ENCODE data around the gene SYT9.

The SYT9 gene

GRCh38 chr11:7435176-7435575 is 183.5 kb downstream of the SYT9 start:
- no peak for DNase-seq

- no peak for DNase-seq
These were observed 184.4 kb downstream of the SYT9 start for GRCh38 chr11:7436146-7436545.

- no peak for DNase-seq
These were observed 185.0 kb downstream of the SYT9 start for GRCh38 chr11:7436657-7437056.

GRCh38 chr11:7437696-7438095 is 186.0 kb downstream of the SYT9 start:
- no peak for DNase-seq

- DNase-seq: no peak
These were observed 188.1 kb downstream of the SYT9 start for GRCh38 chr11:7439746-7440320.

GRCh38 chr11:7442588-7443215 is 191.0 kb downstream of the SYT9 start:
- DNase-seq: no peak

GRCh38 chr11:7444091-7444981 is 192.6 kb downstream of the SYT9 start:
- DNase-seq: no peak

GRCh38 chr11:7445564-7445963 is 193.9 kb downstream of the SYT9 start:
- DNase-seq: no peak

- DNase-seq: no peak
These were observed 196.5 kb downstream of the SYT9 start for GRCh38 chr11:7448201-7448600.

GRCh38 chr11:7449211-7449840 is 197.6 kb downstream of the SYT9 start:
- no peak for DNase-seq

- DNase-seq: no peak
These were observed 198.1 kb downstream of the SYT9 start for GRCh38 chr11:7449841-7450214.

- no peak for DNase-seq
These were observed 199.1 kb downstream of the SYT9 start for GRCh38 chr11:7450836-7451235.

GRCh38 chr11:7451520-7451919 is 199.8 kb downstream of the SYT9 start:
- DNase-seq: no peak

- no peak for DNase-seq
These were observed 200.3 kb downstream of the SYT9 start for GRCh38 chr11:7451952-7452494.

- DNase-seq: no peak
These were observed 203.2 kb downstream of the SYT9 start for GRCh38 chr11:7454854-7455253.

GRCh38 chr11:7457211-7457610 is 205.5 kb downstream of the SYT9 start:
- no peak for DNase-seq

GRCh38 chr11:7462706-7463105 is 211.0 kb downstream of the SYT9 start:
- no peak for DNase-seq

GRCh38 chr11:7467652-7468051 is 215.9 kb downstream of the SYT9 start:
- no peak for DNase-seq

- DNase-seq: no peak
These were observed 217.7 kb downstream of the SYT9 start for GRCh38 chr11:7469351-7469865.

- DNase-seq: no peak
These were observed 219.4 kb downstream of the SYT9 start for GRCh38 chr11:7471071-7471470.

GRCh38 chr11:7473717-7474116 is 222.0 kb downstream of the SYT9 start:
- DNase-seq: no peak

- DNase-seq: no peak
These were observed 228.4 kb downstream of the SYT9 start for GRCh38 chr11:7480113-7480512.

- no peak for DNase-seq
These were observed 232.4 kb downstream of the SYT9 start for GRCh38 chr11:7484131-7484530.

All from NCI-H1048 (cell line).